GM20431 (cell line): ENCODE data around the gene CBL.

ENCODE experiments used
- in situ Hi-C: fragments of 300-500 bp; cut with MseI, MboI; formaldehyde crosslinking; loops from one replicate; pipeline ENCODE4 v1.15.0; 2020; ENCODE audit warnings: low sequenced_read_pairs; ENCODE audit not compliant: unreplicated experiment

CBL gene

DNA sequence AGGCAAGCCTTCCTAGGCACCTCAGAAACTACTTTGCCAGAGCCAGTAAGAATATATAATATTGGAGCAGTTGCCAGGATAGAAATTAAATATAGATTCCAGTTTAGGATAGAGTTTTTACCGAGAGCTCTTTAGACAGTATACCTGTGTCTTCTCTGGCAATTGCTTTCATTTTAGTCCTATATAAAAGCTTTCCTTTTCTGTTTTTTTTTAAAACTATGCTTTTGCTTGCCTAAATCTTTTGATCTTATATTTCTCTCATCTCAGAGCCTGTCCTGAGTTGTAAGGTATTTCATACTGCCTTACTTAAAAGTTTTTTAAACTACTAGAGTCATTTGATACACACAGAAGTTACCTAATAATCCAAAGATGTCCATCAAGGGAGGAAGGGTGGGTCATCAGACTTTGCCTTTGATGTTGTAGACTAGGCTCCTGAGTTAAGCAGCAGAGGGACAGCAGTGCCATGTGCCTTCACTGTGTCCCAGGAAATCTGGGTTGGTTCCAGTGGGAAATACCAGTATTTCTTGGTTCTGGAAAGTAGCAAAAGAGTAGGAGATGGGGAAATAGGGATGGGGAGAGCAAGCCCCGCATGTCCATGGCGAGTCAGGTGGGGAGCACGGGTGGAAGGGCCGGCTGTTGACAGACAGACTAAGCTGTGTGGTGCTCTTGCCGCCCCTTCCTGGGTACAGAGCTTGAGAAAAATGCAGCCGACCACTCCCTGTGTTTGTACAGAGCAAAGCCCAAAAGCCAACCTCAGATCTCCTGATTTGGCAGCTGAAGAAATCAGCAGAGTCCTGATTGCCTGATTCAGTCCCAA is 99.6 kb downstream of the CBL start:
- in situ Hi-C loops: no loop called here

DNA sequence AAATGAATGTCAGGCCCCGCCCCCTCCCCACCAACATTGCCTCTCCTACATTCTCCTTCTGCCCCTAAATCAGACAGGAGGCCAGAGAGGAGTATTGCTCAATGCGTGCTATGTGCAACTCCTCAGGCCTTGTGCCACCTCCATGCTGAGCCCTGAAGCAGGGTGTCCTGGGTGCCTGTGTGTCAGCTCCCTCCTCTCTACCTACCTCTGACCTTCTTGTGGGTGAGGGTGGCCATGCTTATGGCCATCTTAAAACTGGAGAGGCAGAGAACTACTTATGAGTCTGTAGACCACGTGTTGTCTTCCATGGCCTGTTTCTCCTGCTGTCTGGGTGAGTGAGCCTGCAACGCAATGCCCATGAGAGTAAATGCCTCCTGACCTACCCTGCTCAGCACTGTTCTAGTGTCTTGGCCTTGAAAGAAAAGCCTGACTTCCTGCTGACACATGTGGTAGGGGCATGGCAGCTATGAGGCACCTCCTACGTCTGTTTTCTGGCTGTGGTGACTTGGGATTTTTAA is 100.3 kb downstream of the CBL start:
- in situ Hi-C loops: no loop called here

DNA sequence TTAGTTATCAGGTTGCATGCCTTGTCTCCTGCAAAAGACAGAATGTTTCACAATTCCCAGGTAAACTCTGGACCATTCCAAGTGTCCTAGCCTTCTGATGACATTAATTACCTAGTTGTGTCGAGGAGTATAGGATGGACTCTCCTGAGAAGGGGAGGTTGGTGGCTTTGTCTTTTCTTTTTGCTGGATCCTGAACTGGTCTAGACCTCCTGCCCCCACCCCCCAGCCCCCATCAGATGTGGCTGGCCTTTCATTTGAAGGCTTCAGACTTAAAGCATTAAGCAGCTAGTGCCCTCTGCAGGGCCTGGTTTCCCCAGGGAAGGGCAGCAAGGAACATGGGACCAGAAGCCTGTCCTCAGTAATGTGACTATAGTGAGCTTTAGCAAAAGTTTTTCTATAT is 101.1 kb downstream of the CBL start:
- in situ Hi-C loops: no loop called here

DNA sequence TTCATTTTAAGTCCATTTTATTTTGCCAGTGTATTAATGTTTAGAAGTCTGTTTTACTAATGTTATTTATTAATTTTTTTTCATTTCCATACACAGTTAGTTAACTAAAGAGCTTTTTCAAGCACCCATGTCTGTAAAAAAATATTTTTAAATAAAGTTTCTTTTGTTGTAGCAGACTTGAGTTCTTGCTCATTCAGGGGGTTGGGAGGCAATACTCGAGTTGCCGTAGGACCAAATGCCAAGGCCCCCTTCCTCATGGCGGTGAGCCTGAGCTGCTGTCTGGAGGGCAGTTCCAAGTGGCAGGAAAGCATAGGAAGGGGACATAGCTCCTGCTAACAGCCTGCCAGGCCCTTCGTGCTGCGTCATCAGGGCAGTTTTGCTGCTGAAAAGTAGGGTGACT is 101.8 kb downstream of the CBL start:
- in situ Hi-C loops: no loop called here

DNA sequence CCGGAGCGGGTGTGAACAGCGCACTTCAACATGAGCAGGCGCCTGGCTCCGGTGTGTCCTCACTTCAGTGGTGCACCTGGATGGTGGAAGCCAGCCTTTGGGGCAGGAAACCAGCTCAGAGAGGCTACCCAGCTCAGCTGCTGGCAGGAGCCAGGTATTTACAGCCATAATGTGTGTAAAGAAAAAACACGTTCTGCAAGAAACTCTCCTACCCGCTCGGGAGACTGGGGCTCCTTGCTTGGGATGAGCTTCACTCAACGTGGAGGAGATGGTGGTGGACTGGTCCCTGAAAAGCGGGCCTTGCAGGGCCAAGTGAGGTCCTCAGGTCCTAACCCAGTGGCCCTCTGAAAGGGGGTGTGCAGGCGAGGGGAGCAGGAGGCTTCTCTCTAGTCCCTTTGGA is 103.3 kb downstream of the CBL start:
- in situ Hi-C loops: no loop called here

DNA sequence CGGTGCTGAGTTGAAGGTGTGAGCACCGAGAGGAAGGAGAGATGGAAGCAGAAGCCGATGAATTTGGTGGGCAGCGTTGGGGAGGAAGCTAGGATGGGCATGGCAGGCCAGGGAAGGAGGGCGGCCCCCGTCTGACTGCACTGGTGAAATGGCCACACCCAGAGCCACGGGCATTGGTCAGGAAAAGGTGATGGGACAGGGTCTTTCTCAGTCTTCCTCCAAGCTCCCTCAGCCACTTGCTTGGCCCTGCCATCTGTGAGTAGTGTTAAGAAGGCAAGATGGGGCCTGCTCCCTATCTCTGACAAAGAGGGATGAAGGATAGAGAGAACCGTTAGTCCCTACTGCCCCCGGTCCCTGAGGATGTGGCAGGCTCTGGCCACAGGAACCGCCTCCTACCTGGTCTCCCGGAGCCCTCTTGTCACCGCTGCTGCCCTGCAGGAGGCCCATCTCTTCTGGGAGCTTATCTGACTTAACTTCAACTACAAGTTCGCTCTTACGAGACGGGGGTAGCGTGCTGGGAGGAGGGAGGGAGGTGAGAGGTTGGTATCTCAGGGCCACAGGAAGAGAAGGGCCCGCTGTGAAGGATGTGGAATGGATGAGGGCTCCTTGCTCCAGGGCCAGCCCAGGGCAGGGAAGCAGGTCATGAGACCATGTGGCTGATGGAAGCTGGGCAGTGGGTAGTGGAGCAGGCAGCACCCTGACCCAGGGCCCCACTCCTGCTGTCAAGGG is 104.0 kb downstream of the CBL start:
- in situ Hi-C loops: no loop called here

DNA sequence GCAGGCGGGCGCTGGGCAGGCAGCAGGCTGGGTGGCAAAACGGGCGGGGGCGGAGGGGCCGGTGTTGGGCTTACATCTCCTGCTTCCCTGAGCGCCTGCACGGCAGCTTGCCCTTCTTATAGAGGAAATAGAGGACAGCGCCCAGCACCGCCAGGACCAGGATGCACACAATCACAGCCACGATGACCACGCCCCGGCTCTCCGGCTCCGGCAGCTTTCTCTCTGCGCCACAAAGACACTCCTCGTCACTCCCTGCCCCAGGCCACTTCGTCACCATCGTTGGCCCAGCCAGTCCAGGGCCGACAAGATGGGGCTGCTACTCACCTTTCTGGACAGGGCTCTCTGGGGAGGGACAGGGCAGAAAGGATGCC is 104.5 kb downstream of the CBL start:
- in situ Hi-C loops: no loop called here

DNA sequence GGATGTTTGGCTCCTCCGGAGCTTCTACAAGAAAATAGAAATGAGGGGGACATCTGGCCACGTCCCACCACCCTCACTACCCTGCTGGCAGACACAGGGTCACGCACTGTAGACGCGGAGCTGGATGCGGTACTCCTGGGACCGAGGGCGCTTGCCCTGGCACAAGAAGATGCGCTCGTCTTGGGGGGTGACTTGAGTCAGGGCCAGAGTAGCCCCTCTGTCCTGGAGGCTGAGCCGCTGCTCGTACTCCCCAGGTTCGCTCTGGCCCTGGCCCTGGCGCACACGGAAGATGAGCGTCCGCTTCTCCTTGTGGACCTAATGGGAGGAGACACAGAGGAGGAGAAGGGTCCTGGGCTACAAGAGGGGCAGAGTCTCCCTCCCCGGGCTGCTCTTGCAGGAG is 108.6 kb downstream of the CBL start:
- in situ Hi-C loops: no loop called here

DNA sequence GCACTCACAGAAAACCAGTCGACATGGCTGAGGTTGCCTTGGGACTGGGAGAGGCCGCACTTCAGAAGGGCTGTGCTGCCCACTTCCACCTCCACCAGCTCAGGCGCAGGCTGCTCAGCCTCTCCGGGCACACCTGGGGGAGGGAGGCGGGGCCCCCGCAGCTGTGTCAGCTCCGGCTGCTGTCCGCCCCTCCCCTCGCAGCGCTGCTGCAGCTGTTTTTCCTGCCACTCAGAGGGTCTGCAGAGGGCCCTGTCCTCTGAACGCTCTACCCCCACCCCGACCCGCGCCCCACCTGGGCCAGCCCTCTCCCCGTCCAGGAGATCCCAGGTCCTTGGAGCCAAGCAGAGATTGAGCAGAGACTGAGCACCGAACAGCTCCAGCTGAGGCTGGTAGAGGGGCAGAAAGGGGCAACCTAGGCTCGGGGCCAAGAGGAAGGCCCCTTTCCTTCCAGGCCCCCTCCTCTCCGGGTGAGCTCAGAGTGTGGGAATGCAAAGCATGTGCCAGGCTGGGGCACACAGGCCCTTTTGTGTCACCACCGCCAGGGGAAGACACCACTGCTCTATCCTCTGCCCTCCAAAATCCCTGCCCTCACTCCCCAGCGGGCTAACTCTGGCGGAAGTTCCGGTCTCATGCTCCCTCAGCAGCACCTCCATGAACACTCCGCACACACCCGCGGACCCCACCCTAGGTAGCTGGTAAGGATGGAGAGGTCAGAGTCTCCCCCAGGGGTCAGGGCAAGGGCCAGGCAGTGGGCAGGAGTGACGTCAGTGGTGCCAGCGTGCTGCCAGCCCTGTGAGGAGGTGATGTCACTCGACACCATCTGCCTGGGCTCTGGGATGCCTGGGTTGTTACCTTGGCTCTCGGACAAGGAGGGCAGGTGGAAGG is 109.2 kb downstream of the CBL start:
- in situ Hi-C loops: no loop called here

DNA sequence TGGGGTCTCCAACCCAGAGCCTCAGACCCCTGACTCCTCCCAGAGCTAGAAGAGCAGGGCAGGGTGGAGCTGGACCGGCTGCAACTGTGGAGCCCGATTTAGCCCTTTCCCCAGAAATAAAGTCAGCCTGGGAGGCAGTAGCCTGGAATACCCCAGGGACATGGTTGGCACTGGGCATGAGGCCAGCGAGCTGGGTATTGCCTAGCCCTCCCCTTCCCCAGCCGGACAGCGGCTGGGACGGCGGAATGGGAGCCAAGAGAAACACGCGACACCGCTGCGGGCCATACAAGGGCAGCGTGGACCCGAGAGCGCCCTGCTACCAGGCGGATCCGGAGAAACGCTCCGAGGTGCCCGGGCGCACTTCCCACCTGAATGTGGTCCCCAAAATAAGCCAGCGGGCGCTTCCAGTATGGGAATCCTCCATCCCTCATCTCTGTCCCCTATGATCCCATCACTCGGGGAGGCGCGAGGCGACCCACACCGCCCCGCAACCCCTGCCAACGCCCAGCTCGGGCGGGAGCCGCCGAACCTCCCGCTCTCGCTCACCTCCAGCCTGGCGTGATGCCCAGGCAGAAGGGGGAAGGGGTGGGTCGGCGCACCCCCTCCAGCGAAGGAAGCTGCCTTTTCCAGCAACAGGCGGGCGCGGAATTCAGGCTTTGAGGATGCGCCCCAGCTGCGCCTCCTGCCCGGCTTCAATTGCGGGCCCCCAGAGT is 110.0 kb downstream of the CBL start:
- in situ Hi-C loops: no loop called here

DNA sequence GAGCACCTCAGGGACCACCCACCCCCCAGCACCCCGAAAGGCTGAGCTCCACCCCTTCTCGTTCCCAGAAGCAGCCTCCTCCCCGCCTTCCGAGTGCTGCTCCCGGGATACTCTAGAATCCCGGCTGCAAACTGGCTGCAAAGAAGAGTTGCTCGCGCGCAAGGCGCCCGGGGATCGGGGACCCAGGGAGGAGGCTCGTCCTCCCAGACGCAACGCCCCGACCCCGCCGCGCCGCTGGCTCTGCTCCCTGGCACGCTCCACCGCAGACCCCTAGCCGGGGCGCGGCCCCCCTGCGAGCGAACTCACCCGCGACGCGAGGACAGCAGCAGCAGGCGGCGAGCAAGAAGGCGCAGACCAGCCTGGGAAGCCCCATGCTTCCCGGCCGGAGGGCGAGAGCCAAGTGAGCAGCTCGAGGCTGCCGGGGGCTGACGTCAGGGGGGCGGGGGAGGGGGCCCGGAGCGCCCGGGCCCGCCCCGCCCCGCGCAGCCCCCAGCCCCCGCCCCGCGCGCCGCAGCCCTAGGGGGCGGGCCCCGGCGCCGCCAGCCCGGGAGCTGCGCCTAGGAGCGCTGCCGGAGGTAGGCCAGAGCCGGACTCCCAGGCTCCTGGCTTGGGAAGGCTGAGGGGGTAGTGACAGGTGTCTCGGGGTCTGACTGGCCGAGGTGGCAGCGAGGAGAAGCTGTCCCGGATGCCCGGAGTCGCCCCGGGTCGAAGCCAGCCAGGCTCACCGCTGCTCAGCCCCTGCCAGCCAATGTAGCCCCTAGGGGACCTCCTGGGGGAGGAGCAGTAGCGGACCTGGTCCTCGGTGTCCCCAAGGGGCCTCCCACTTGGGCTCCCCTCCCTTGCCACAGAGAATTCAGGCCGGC is 110.8 kb downstream of the CBL start, which contains the start of gene MCAM:
Gene MCAM (minus strand): TSS at position 402 of the 863 bp plus-strand sequence. CDS start 29 bp downstream, at position 373.
- in situ Hi-C loops: no loop called here

DNA sequence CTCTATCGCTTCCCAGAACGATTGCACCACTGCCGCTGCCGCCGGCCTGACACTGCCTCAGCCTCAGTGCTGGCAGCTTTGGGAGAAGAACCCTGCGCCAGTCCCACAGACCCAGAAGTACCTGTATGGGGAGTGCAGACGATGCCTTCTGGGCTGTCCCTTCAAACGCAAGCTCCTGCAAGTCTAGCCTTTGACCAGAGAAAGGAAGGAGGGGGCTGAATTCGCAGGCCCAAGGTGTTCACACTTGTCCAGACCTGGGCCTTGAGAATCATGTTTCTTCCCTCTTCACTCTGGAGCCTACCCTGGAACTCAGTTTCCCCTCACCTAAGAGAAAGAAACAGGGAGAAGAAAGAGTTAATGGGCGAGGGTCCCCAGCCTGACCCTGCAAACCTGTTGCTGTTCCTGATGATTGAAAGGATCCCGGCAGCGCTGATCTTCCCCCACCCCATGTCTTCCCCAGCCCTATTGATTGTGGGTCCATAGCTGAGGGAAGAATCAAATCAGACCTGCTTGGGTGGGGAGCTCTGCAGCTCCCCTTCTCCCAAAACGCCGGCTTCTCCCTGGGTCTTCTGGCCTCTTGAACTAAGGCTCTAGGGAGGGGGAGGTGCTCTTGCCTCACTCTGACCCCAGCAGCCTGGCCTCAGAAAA is 111.6 kb downstream of the CBL start:
- in situ Hi-C loops: no loop called here

DNA sequence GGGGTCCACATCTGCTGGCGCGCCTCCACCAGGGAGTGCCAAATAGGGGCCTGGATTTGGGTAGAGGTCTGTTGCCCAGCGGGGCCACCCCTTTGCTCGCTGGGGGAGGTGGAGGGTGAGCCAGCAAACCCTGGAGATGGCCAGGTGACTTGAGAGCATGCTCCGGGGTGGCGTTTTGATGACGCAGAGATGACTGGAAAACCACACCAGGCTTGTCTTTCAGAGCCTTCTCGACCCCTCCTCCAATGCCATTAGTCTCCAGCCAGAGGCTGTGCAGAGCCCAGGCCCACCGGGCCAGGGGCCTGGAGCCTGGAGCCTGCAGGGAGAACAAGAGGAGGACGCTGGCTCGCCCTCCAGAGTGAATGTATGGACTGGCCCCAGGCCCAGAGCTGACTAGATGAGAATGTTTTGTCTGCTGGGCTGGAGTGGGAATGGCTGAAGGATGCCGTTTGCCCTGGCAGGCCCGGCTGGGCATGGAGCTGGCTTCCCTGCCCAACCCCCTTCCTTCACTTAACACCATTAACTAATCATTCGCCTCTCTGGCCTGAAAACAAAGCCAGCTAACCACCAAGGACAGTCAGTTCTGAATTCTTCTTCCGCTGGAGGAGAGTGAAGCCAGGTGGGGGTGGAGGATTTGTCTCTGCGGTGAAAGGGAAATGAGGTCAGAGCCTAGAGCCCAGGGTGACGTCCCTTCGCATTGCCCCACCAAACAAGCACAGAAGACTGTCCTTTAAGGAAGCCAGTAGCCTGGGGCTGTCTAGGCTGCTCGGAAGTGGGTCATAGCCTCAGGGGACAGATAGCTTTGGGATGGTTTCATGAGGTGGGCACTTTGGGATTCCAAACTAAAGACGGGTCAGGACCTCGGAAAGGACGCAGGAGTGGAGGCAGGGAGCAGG is 112.3 kb downstream of the CBL start:
- in situ Hi-C loops: no loop called here

DNA sequence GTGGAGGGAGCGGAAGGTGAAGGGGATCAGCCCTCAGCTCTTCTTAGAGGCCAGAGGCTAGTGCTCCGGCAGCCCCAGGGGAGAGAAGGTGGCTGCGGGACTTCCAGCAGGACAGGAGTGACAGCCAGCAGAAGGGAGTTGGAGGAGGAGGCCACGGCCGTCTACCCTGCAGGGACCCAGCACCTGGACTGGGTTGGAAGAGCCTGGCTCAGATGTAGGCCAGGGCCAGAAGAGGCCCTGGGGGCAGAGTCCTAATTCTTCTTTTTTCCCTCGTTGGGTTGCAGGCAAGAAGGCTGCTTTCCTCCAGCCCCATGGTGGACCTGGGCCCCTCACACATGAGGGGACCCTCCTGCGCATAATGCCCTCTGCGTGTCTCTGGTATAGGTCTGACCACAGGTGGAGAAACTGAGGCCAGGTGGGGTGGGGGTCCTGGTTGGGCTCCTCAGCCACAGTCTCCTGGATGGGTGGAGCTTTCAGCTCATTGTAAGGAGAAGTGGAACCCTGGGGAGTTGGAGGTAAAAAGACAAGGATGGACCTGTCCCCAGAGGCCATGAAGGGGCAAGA is 113.1 kb downstream of the CBL start:
- in situ Hi-C loops: no loop called here

DNA sequence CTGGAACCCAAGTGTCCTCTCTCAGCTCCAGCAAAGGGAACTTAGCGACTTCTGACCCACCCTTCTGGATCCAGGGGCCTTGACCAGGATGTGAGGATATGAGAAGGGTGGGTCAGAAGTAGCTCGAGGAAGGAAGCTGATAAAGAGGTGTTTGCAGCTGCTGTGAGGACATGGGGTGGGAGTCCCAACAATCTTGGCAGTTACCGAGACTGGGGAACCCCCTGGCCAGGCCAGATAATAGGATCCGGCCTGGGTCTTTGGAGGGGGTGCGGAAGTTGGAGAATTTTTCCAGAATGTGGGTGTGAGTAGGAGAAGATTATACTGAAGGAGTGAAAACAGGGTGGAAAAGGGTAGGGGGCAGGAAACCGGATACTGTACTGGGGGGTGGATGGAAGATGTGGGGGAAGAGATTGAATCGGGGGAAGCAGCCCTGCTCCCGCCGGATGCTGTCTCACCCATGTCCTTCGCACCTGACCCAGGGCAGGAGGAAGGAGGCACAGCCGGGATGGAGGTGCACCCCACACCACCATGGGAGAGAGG is 113.6 kb downstream of the CBL start:
- in situ Hi-C loops: no loop called here

DNA sequence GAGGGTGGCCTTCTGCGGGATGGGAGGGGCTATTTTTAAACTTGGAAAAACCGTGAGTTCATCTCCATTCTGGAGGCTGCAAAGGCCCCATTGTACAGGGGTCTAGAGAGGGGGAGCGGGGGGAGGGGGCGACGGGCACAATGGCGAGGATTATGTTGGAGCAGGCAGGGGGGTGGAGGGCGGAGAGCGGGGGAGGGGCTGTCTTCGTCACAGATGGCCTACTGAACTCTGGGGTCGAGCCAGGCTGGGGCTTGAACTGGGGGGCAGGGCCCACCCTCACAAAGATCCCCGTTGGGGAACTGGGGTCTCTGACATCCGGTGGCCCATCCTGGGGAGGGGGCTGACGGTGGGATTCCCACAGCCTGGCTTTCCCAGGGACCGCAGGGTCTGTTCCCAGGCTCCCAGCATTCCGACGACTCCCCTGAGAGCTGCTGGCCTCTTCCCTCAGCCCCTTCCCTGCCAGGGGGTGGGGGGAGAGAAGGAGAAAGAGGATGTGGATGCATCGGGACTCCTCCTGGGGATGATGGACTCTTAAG is 114.2 kb downstream of the CBL start:
- in situ Hi-C loops: no loop called here
